Chondrocyte (in vitro differentiated cells): ENCODE data around the gene THADA. TPM values are rescaled to one million over a fixed set of nuclear protein-coding genes. Genes with fewer than 3 reads are reported as not detected.
"Not testable (repeated sequence)": the region's sequence is repeated elsewhere in the genome, so short reads cannot be mapped to it uniquely, and the experiment has no call there.

Experiments
- DNase-seq: peaks from one replicate; pipeline ENCODE4 v3.0.0; 2021; ENCODE audit warnings: mixed read lengths, low spot score
- H3K27ac Mint-ChIP-seq: one replicate; pipeline ENCODE4 v1.8.0; 2021; ENCODE audit warnings: mild to moderate bottlenecking, moderate library complexity, mixed read lengths; ENCODE audit not compliant: unreplicated experiment
- H3K27me3 Mint-ChIP-seq: 2 replicates; pipeline ENCODE4 v1.8.0; 2021; ENCODE audit warnings: low read depth, mixed read lengths
- H3K36me3 Mint-ChIP-seq: 2 replicates; pipeline ENCODE4 v1.8.0; 2021; ENCODE audit warnings: low read depth, mixed read lengths
- H3K4me1 Mint-ChIP-seq: 2 replicates; pipeline ENCODE4 v1.8.0; 2021; ENCODE audit warnings: low read depth, mild to moderate bottlenecking, mixed read lengths
- H3K4me3 Mint-ChIP-seq: one replicate; pipeline ENCODE4 v1.8.0; 2021; ENCODE audit warnings: mild to moderate bottlenecking, moderate library complexity, mixed read lengths; ENCODE audit not compliant: unreplicated experiment
- H3K9me3 Mint-ChIP-seq: 2 replicates; pipeline ENCODE4 v1.8.0; 2021; ENCODE audit warnings: low read depth, mixed read lengths
- total RNA-seq: library from RNA; stranded (reverse); gene quantifications from 3 replicates; pipeline ENCODE4 v1.2.1, GENCODE V29; 2021
- TF ChIP-seq, protein P1 (sequence below): fragments of 200-600 bp; sonication (generic); IDR thresholded peaks from 2 replicates; pipeline ENCODE4 v1.5.0; 2021; ENCODE audit warnings: antibody characterized with exemption, mild to moderate bottlenecking, moderate library complexity

THADA gene
- total RNA-seq, 1 donor from 2014 or later: 28.4 TPM

DNA sequence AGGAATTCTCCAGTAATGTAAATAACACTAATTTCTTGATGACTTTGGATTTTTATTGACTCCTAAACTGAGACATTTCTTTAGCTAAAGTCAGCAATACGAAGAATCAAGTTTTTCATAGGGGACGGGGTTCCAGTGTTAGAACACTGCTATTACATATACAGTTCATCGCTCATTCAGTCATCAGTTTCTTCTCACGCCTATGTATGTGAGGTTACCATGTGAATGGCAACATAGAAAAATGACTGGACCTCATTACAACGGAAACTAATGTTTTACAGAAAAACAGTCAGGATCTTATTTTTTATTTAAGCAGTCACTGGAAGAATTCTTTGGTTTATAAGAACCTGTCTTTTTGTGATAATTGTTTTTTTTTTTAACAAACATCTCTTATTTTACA lies 56.4 kb downstream of the THADA start:
- no peaks in the 10 kb centered on the region for H3K27me3 Mint-ChIP-seq
- no peaks in the 10 kb centered on the region for H3K9me3 Mint-ChIP-seq
- TF ChIP-seq, protein P1, sequence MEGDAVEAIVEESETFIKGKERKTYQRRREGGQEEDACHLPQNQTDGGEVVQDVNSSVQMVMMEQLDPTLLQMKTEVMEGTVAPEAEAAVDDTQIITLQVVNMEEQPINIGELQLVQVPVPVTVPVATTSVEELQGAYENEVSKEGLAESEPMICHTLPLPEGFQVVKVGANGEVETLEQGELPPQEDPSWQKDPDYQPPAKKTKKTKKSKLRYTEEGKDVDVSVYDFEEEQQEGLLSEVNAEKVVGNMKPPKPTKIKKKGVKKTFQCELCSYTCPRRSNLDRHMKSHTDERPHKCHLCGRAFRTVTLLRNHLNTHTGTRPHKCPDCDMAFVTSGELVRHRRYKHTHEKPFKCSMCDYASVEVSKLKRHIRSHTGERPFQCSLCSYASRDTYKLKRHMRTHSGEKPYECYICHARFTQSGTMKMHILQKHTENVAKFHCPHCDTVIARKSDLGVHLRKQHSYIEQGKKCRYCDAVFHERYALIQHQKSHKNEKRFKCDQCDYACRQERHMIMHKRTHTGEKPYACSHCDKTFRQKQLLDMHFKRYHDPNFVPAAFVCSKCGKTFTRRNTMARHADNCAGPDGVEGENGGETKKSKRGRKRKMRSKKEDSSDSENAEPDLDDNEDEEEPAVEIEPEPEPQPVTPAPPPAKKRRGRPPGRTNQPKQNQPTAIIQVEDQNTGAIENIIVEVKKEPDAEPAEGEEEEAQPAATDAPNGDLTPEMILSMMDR: no peak
- peaks cover 6% of the 10 kb centered on the region for H3K36me3 Mint-ChIP-seq
- no peak overlapping the region for H3K27ac Mint-ChIP-seq
- H3K4me1 Mint-ChIP-seq: peaks cover 10% of the 10 kb centered on the region
- H3K4me3 Mint-ChIP-seq: no peak overlapping the region
- DNase-seq: no peak

DNA sequence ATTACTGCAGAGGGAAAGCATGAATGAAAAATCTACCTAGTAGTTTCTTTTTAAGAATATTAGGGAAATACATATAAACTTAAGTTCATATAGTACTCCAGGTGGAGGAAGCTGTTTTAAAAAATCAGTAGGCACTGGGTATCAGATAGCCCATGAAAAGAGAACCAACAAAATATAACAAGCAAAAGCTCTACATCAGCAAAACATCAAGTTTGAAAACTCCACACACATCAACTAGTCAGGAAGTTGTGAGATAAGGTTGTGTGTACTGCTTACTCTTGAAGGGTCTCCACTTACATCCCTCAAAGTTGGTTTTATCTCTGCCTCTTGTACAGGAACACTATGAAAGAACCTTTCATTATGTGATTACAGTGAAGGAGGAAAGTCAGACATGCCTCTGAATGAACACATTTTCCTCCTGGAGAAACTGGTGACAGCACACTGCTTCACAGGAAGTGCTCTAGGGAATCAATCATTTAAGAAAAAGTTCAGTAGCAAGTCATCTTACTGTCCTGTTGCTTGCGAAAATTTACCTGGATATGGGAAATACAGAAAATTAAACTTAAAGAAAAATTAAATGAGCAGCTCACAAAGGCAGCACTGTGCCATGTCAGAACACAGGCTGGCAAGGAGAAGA lies 57.7 kb downstream of the THADA start:
- DNase-seq: no peak
- no peaks in the 10 kb centered on the region for H3K27me3 Mint-ChIP-seq
- peaks cover 6% of the 10 kb centered on the region for H3K36me3 Mint-ChIP-seq
- peaks cover 10% of the 10 kb centered on the region for H3K4me1 Mint-ChIP-seq
- no peak overlapping the region for H3K4me3 Mint-ChIP-seq
- H3K27ac Mint-ChIP-seq: no peak overlapping the region
- TF ChIP-seq, protein P1: no peak
- no peaks in the 10 kb centered on the region for H3K9me3 Mint-ChIP-seq

DNA sequence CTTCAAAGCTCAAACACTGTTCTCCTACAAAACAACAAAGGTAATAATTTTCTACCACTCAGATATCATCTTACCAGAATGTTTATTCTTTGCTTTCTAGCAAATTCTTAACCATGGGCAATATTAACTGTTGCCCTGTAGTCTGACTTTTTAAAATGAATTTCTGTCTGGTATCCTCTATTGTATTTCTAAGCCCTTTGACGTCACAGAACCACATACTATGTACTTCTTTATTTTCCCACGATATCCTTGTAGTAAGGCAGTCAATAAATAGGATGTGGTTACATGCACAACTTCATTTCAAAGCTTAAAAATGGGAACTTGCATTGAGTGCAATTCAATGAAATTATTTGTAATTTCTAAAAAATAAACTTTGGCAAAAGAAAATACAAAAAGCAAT lies 58.7 kb downstream of the THADA start:
- TF ChIP-seq, protein P1: no peak
- no peak for DNase-seq
- Mint-ChIP-seq H3K4me1 (peaks cover 10% of the 10 kb centered on the region), H3K9me3 (no peaks in the 10 kb centered on the region), H3K27ac (no peak overlapping the region), H3K4me3 (no peak overlapping the region), H3K36me3 (peaks cover 10% of the 10 kb centered on the region), H3K27me3 (no peaks in the 10 kb centered on the region)

DNA sequence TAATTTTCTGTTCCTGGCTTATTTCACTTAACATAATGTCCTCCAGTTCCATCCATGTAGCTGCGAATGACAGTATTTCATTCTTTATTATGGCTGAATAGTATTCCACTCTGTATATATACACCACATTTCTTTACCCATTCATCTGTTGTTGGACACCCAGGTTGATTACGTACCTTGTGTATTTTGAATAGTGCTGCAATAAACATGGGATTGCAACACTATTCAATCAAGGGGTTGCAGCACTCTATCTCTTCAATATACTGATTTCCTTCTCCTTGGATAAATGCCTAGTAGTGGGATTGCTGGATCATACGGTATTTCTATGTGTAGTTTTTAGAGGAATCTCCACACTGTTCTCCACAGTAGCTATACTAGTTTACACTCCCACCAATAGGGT lies 61.3 kb downstream of the THADA start:
- Mint-ChIP-seq H3K36me3 (peaks cover 13% of the 10 kb centered on the region), H3K4me1 (no peaks in the 10 kb centered on the region), H3K27ac (no peak overlapping the region), H3K4me3 (no peak overlapping the region), H3K27me3 (no peaks in the 10 kb centered on the region), H3K9me3 (no peaks in the 10 kb centered on the region)
- TF ChIP-seq, protein P1: no peak
- no peak for DNase-seq

DNA sequence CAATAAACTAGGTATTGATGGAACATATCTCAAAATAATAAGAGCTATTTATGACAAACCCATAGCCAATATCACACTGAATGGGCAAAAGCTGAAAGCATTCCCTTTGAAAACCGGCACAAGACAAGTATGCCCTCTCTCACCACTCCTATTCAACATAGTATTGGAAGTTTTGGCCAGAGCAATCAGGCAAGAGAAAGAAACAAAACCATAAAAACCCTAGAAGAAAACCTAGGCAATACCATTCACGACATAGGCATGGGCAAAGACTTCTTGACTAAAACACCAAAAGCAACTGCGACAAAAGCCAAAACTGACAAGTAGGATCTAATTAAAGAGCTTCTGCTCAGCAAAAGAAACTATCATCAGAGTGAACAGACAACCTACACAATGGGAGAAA lies 63.3 kb downstream of the THADA start:
- H3K27ac Mint-ChIP-seq, DNase-seq, H3K9me3 Mint-ChIP-seq, H3K4me1 Mint-ChIP-seq, H3K27me3 Mint-ChIP-seq, H3K4me3 Mint-ChIP-seq: not testable (repeated sequence)
- H3K36me3 Mint-ChIP-seq: peaks cover 13% of the 10 kb centered on the region

DNA sequence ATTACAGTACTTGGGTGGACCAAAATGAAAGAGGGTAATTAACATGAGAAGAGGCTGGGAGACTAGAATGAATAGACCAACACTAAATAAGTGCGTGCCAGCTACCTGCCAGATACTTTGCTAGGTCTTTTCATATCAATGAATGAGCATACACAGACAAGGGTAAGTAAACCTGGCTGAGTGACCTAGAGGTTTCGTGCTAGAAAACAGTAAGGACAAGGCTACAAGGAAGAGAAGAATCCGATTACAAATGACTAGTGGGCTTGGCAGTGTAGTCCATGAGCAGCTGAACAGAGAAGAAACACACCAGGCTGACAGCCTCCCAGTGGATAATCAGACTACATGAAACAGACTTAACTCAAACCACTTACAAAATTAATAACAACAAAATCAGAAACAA lies 64.6 kb downstream of the THADA start:
- TF ChIP-seq, protein P1: no peak
- no peak overlapping the region for H3K27ac Mint-ChIP-seq
- no peak overlapping the region for H3K4me3 Mint-ChIP-seq
- H3K9me3 Mint-ChIP-seq: no peaks in the 10 kb centered on the region
- peaks cover 9% of the 10 kb centered on the region for H3K4me1 Mint-ChIP-seq
- DNase-seq: no peak
- H3K36me3 Mint-ChIP-seq: peaks cover 13% of the 10 kb centered on the region
- no peaks in the 10 kb centered on the region for H3K27me3 Mint-ChIP-seq
